ENCODE data around the gene HES1.

The HES1 gene

GRCh38 chr3:194134231-194134756, 1.7 kb upstream of the HES1 start:
- ChIA-PET CTCF (interaction anchor here (3.5 to 9.1 kb wide), 2 partner anchors 182 to 353 kb away, joined by 21 to 100 read pairs; no protein-coding TSS in a partner anchor), POLR2A (interaction anchor here (0.6 to 2.7 kb wide), 4 partner anchors 10 to 131 kb away, joined by 3 to 21 read pairs (median 6); no protein-coding TSS in a partner anchor)
- DNase-seq (ENCODE audit: low read depth, low spot score), result no peak
- peak overlapping the region; percentile 62 for H3K4me3 ChIP-seq (ENCODE audit: low read depth, low read length)
- no peak for TF ChIP-seq CTCF (IDR thresholded peaks at IDR 0.05; ENCODE audit: insufficient read depth, low read length, missing control alignments)

- no peak for TF ChIP-seq CTCF (IDR thresholded peaks at IDR 0.05; ENCODE audit: insufficient read depth, low read length, missing control alignments)
- POLR2A ChIA-PET, result interaction anchor here (1.1 to 2.7 kb wide), 3 partner anchors 46 to 131 kb away, joined by 4 to 21 read pairs (median 8); no protein-coding TSS in a partner anchor
- CTCF ChIA-PET, result interaction anchor here (3.5 to 9.1 kb wide), 2 partner anchors 181 to 353 kb away, joined by 21 to 100 read pairs; no protein-coding TSS in a partner anchor
- DNase-seq (ENCODE audit: low read depth, low spot score), result peak; percentile 85
- H3K4me3 ChIP-seq (ENCODE audit: low read depth, low read length), result peak overlapping the region; percentile 62
Observed at GRCh38 chr3:194134757-194135515, 1.0 kb upstream of the HES1 start.

- CTCF ChIA-PET, result interaction anchor here (1.8 to 9.1 kb wide), 2 partner anchors 354 to 467 kb away, joined by 4 to 100 read pairs; no protein-coding TSS in a partner anchor
- POLR2A ChIA-PET, result interaction anchor here (0.7 to 2.7 kb wide), 5 partner anchors 46 to 254 kb away, joined by 3 to 21 read pairs (median 4); no protein-coding TSS in a partner anchor
- TF ChIP-seq CTCF (IDR thresholded peaks at IDR 0.05; ENCODE audit: insufficient read depth, low read length, missing control alignments), result no peak
Observed at GRCh38 chr3:194135516-194135805, 487 bp upstream of the HES1 start.

GRCh38 chr3:194136519-194137007, 615 bp downstream of the HES1 start:
- ChIA-PET CTCF (interaction anchor here (0.7 to 9.1 kb wide), 6 partner anchors 179 to 534 kb away, joined by 3 to 100 read pairs (median 4); no protein-coding TSS in a partner anchor), POLR2A (interaction anchor here (0.6 to 2.7 kb wide), 7 partner anchors 47 to 467 kb away, joined by 3 to 21 read pairs (median 3); no protein-coding TSS in a partner anchor)
- TF ChIP-seq CTCF (IDR thresholded peaks at IDR 0.05; ENCODE audit: insufficient read depth, low read length, missing control alignments), result no peak
- DNase-seq (ENCODE audit: low read depth, low spot score), result no peak
- peak overlapping the region; percentile 73 for H3K4me3 ChIP-seq (ENCODE audit: low read depth, low read length)

More at GRCh38 chr3:194135516-194135805, 487 bp upstream of the HES1 start:
- no peak for DNase-seq (ENCODE audit: low read depth, low spot score)
- H3K4me3 ChIP-seq (ENCODE audit: low read depth, low read length), result peak overlapping the region; percentile 62

GRCh38 chr3:194137008-194137505, 1.1 kb downstream of the HES1 start:
- ChIA-PET POLR2A (interaction anchor here (0.6 to 1.8 kb wide), 2 partner anchors 356 to 467 kb away, joined by 3 to 7 read pairs; no protein-coding TSS in a partner anchor), CTCF (interaction anchor here (0.7 to 9.1 kb wide), 7 partner anchors 179 to 534 kb away, joined by 3 to 100 read pairs (median 4); no protein-coding TSS in a partner anchor)
- DNase-seq (ENCODE audit: low read depth, low spot score), result no peak
- peak overlapping the region; percentile 73 for H3K4me3 ChIP-seq (ENCODE audit: low read depth, low read length)
- TF ChIP-seq CTCF (IDR thresholded peaks at IDR 0.05; ENCODE audit: insufficient read depth, low read length, missing control alignments), result no peak

All from AG04449 (cell line).